ENCODE data around the gene ZDHHC5.

The ZDHHC5 gene

DNA sequence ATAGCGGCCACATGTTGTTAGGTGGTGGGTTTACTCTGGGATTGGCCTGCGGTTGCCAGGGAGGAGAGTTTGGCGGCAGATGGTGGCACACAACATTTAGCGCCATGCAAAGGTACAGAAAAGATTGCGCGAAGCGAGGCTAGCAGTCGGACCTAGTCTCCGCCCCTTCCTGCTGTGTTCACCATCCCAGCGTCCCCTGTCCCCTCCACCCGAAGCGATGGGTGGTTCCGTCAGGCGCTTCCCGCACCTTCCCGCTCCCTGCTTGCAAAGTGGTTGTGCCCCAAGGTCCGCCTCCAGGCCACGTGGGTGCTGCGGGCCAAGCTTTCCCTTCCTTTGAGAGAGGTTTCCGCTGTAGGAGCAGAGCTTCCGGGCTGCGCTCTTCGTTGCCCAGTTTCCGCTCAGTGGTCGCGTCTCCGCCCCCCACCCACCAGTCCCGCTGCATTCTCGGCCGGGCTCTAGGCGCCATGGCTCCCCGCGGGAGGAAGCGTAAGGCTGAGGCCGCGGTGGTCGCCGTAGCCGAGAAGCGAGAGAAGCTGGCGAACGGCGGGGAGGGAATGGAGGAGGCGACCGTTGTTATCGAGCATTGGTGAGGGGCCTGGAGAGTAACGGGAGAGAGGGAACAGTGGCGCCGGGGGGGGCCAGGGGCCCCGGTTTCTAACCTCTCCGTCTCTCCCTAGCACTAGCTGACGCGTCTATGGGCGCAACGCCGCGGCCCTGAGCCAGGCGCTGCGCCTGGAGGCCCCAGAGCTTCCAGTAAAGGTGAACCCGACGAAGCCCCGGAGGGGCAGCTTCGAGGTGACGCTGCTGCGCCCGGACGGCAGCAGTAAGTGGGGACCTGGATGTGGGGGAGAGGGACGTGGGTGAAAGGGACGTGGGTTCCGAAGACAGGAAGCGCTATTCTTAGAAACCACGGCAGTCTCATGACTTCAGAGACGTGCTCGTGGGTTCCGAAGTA, 73.5 kb downstream of the ZDHHC5 start, which contains the start of gene SELENOH:
Gene SELENOH, plus strand, starts transcription at position 360 of the 955 bp plus-strand sequence. Its CDS starts 105 bp downstream, at position 465.
- DNase-seq: peak; percentile 92

GRCh38 chr11:57742087-57742452, 74.2 kb downstream of the ZDHHC5 start:
- DNase-seq: no peak

- DNase-seq: no peak
Observed at GRCh38 chr11:57744357-57744756, 76.4 kb downstream of the ZDHHC5 start.

GRCh38 chr11:57745206-57745605, 77.3 kb downstream of the ZDHHC5 start:
- no peak for DNase-seq

DNA sequence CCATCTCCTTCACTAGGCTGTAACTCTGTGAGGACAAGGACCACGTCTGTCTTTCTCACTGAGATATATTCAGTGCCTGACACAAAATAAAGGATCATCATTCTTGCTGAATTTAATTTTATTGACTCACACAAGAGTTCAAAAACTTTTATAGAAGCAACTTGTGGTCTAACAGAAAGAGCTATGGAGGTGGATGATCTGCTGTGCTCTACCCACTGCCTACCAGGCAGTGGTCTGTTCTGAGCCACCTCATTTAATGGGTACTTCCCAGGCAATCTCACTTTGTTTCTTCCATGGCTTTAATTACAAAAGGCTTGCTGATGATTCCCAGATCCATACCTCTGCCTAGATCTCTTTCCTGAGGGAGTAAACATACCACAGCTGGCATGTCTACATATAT, 79.0 kb downstream of the ZDHHC5 start:
- no peak for DNase-seq

Data from T1000 (cell line).